DMS79 (cell line): ENCODE results near the gene SH3BP1.
"Not testable (repeated sequence)": the region's sequence is repeated elsewhere in the genome, so short reads cannot be mapped to it uniquely, and the experiment has no call there.

Experiments
- DNase-seq: peaks from one replicate; lab custom pipeline; 2025; lab: John Stamatoyannopoulos, UW

SH3BP1 gene

GRCh38 chr22:37639070-37639760 lies at the start of gene SH3BP1:
TSS of gene SH3BP1 (plus strand) at chr22:37639669. CDS start at chr22:37639788, 119 bp downstream.
- no peak for DNase-seq

DNA sequence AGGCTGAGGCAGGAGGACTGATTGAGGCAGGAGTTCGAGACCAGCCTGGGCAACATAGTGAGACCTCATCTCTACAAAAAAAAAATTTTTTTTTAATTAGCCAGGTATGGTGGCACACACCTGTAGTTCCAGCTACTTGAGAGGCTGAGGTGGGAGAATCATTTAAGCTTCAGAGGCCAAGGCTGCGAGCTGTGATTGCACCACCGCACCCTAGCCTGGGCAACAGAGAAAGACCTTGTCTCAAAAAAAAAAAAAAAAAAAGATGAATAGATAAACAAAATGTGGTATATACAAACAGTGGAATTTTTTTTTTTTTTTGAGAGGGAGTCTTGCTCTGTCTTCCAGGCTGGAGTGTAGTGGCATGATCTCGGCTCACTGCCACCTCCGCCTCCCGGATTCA lies 48.4 kb upstream of the SH3BP1 start:
- DNase-seq: not testable (repeated sequence)

GRCh38 chr22:37591823-37592404 lies 47.6 kb upstream of the SH3BP1 start:
- DNase-seq: no peak

- no peak for DNase-seq
Observed at GRCh38 chr22:37594237-37594636, 45.2 kb upstream of the SH3BP1 start.

GRCh38 chr22:37599153-37599552 lies 40.3 kb upstream of the SH3BP1 start:
- DNase-seq: peak; percentile 20

- no peak for DNase-seq
Observed at GRCh38 chr22:37601203-37601539, 38.3 kb upstream of the SH3BP1 start.

GRCh38 chr22:37601540-37602442 lies 37.7 kb upstream of the SH3BP1 start:
- no peak for DNase-seq

DNA sequence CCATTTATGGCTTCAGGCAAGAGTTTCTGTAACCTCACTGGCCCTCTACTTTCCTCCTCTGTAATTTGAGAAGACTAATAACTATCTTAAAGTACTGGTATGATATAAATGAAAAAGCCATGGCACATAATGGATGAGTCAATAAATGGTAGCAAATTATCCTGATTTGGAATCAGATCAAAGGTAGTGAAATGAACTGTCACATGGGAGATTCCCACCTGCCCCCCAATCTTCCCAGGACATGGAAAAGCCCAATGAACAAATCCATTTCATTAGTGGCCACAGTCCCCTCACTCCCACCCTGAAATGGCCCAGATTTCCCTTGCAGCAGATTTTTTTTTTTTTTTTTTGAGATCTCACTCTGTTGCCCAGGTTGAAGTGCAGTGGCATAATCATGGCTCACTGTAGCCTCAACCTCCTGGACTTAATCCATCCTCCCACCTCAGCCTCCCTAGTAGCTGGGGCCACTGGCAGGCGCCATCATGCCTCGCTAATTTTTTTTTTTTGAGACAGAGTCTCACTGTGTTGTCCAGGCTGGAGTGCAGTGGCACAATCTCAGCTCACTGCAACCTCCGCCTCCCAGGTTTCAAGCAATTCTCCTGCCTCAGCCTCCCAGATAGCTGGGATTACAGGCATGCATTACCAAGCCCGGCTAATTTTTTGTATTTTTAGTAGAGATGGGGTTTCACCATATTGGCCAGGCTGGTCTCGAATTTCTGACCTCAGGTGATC lies 36.8 kb upstream of the SH3BP1 start:
- DNase-seq: not testable (repeated sequence)

DNA sequence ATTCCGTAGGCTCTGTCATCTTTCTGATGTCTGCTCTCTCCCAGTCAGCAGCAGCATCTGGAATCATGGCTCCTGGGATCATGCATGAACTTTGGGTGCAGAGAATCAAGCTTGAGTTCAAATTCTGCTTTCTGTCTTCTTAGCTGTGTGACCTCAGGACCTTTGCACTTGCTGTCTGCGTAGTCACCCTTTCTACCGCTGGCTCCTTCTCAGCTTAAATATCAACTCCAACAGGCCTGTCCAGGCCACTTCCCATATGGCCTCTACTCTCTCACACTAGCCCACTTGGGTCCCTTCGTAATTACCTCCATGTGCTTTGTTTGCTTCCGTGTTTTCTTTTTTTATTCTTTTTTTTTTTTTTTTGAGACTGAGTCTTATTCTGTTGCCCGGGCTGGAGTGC lies 35.4 kb upstream of the SH3BP1 start:
- DNase-seq: no peak

- DNase-seq: no peak
Observed at GRCh38 chr22:37604875-37605274, 34.6 kb upstream of the SH3BP1 start.

GRCh38 chr22:37607010-37607934 lies 32.2 kb upstream of the SH3BP1 start:
- DNase-seq: peak; percentile 82

- no peak for DNase-seq
Observed at GRCh38 chr22:37607935-37608476, 31.5 kb upstream of the SH3BP1 start.

DNA sequence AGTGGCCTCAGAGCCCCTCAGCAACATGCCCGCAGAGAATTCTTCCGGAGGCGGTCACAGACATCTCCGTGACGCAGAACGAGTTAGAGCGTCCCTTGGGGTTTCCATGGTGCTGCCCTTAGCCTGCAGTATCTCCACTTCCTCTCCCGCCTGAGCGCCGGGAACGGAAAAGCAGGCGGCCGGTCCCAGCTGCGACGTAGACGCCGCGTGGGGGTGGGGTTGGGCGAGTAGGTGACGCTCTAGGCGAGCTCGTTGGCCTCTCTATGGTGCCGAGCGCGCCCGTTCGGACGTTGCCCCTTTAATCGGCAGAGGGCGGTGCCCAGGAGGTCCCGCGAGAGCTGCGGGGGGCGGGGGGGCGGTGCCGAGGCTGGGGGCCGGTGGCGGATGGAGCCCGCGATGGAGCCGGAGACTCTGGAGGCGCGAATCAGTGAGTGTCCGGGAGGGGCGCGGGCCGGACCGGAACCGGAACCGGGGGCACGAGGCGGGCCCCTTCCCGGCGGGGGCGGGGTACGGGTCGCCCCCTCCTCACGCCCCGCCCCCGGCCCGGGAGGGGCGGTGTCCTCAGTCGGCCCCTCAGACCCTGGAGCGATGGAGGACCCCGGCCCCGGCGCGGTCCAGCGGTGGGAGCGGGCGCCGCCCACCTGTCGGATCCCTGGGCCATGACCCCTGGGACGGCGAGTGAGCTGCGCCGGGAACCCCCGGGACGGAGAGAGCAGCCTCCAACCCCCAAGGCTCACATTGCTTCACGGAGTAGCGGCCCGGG lies 30.8 kb upstream of the SH3BP1 start, which contains the start of gene GGA1:
TSS of gene GGA1 (plus strand) at position 358 of the 763 bp plus-strand sequence. CDS start at position 385, 27 bp downstream.
- DNase-seq: peak; percentile 83

- DNase-seq: no peak
Observed at GRCh38 chr22:37609240-37610152, 30.0 kb upstream of the SH3BP1 start.

DNA sequence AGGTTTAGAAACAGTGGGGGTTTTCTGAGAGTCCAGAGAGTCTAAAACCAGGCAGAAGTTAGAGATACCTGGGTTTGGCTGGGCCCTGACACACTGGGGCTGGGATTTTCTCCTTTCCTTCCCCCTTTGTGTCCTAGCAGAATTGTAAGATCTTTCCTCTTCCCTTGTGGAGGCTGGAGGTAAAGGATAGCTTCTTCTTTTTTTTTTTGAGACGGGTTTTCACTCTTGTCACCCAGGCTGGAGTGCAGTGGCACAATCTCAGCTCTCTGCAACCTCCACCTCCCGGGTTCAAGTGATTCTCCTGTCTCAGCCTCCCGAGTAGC lies 29.4 kb upstream of the SH3BP1 start:
- not testable (repeated sequence) for DNase-seq

DNA sequence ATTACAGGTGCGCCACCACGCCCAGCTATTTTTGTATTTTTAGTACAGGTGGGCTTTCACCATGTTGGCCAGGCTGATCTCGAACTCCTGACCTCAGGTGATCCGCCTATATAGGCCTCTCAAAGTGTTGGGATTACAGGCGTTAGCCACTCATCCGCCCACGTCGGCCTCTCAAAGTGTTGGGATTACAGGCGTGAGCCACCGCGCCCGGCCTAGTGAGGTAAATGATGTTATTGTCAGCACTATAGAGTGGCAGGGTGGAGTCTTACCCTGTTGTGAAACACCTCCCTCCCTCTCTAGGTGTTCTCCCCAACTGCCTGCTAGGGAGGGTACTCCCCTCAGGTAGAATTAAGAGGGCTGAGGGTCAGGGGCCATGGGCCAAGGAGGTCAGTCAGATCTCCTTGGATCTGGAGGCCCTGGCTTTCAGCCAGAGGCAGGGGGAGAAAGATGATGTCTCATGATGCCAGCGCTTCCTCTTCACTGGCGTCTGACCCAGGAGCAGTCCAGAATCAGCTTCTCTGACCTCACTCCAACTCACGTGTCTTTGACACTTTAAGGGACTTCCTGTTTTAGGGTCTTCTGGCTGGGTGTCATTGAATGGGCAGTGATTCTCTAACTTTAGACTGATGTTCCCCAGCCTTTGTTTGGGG lies 28.9 kb upstream of the SH3BP1 start:
- DNase-seq: no peak

DNA sequence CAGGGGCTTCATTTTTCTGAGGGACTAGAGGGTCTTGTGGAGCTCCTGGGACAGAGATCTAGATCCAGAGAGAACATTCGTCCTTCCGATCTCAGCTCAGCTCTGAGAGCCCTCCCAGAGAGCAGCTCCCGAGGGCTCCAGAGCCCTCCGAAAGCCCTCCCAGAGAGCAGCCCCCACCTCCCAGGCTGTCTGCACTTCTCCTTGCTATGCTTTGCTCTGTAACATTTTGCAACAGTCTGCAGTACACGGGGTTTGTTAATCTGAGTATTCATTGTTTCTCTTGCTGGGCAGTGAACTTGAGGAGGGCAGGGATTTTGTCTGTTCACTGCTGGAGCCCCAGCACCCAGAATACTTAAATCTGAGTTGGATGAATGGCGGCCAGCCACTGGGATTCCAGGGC lies 28.3 kb upstream of the SH3BP1 start:
- DNase-seq: no peak
